HepG2 (cell line): Measurements from ENCODE around the gene NFKBIL1. TPM values are rescaled to one million over a fixed set of nuclear protein-coding genes. Genes with fewer than 3 reads are reported as not detected.

Source experiments
- DMAP1 ChIP-seq: IDR thresholded peaks from 2 replicates; pipeline ENCODE4 v1.6.1; 2016
- FOSL2 ChIP-seq: sonication (generic); formaldehyde crosslinking; IDR thresholded peaks from 2 replicates; pipeline ENCODE4 v1.4.0; 2020; ENCODE audit warnings: missing genetic modification reagents
- FOXP1 ChIP-seq, 2 experiments: fragments of 450-650 bp in 1 of 2; IDR thresholded peaks; 2 replicates each; pipeline ENCODE4 v1.6.1; 2017 to 2018; ENCODE audit warnings: antibody characterized with exemption in 1 of 2
- HNRNPH1 ChIP-seq: fragments of 200-400 bp; formaldehyde crosslinking; optimal IDR thresholded peaks from 2 replicates; pipeline ENCODE3; 2017; ENCODE audit warnings: mild to moderate bottlenecking, low read depth, low read length
- KLF9 ChIP-seq: IDR thresholded peaks from 2 replicates; pipeline ENCODE4 v1.6.1; 2016; ENCODE audit warnings: low read depth
- MED1 ChIP-seq: sonication (generic); formaldehyde crosslinking; IDR thresholded peaks from 2 replicates; pipeline ENCODE4 v1.4.0; 2020; ENCODE audit warnings: missing genetic modification reagents
- NFATC3 ChIP-seq: sonication (generic); formaldehyde crosslinking; IDR thresholded peaks from 2 replicates; pipeline ENCODE4 v1.5.1; 2020; ENCODE audit warnings: mild to moderate bottlenecking, missing genetic modification reagents
- NONO ChIP-seq, 2 experiments: fragments of 450-650 bp in 1 of 2; sonication (generic) in 1 of 2; formaldehyde crosslinking in 1 of 2; IDR thresholded peaks in 1 of 2; conservative IDR thresholded peaks in 1 of 2; 2 replicates each; pipeline versions ENCODE4 v1.6.1 to v1.8.0; 2017 to 2022; ENCODE audit warnings: mild to moderate bottlenecking in 1 of 2, missing genetic modification reagents in 1 of 2, moderate library complexity in 1 of 2
- RARG ChIP-seq: sonication (generic); formaldehyde crosslinking; IDR thresholded peaks from 2 replicates; pipeline ENCODE4 v1.4.0; 2020; ENCODE audit warnings: low read depth, mild to moderate bottlenecking, missing genetic modification reagents
- RFX3 ChIP-seq: IDR thresholded peaks from 2 replicates; pipeline ENCODE4 v1.6.1; 2016; ENCODE audit warnings: missing biosample characterization, missing genetic modification reagents
- RXRB ChIP-seq: IDR thresholded peaks from 2 replicates; pipeline ENCODE4 v1.6.1; 2016; ENCODE audit warnings: borderline replicate concordance, missing genetic modification reagents, missing compliant biosample characterization
- SRF ChIP-seq: IDR thresholded peaks from 2 replicates; pipeline ENCODE4 v1.6.1; 2011; ENCODE audit warnings: mild to moderate bottlenecking, low read depth, low read length, moderate library complexity
- SYNCRIP ChIP-seq: fragments of 200-400 bp; formaldehyde crosslinking; IDR thresholded peaks from 2 replicates; pipeline ENCODE4 v1.6.1; 2018; ENCODE audit warnings: mild to moderate bottlenecking, low read depth, low read length; ENCODE audit not compliant: insufficient read depth
- TEAD2 ChIP-seq: sonication (generic); formaldehyde crosslinking; IDR thresholded peaks from 2 replicates; pipeline ENCODE4 v1.9.0; 2021; ENCODE audit warnings: missing genetic modification reagents
- TOPORS ChIP-seq: sonication (generic); formaldehyde crosslinking; IDR thresholded peaks from 2 replicates; pipeline ENCODE4 v1.8.0; 2023; ENCODE audit warnings: mild to moderate bottlenecking, missing genetic modification reagents
- ZNF143 ChIP-seq: sonication (generic); formaldehyde crosslinking; IDR thresholded peaks from 2 replicates; pipeline ENCODE4 v1.4.0; 2020; ENCODE audit warnings: missing genetic modification reagents
- ZNF431 ChIP-seq: sonication (generic); formaldehyde crosslinking; IDR thresholded peaks from 2 replicates; pipeline ENCODE4 v1.9.0; 2022; ENCODE audit warnings: missing genetic modification reagents, low read depth, mild to moderate bottlenecking, borderline replicate concordance
- ZNF562 ChIP-seq: sonication (generic); formaldehyde crosslinking; IDR thresholded peaks from 2 replicates; pipeline ENCODE4 v1.8.0; 2022; ENCODE audit warnings: missing genetic modification reagents, borderline replicate concordance
- ZNF720 ChIP-seq: sonication (generic); formaldehyde crosslinking; IDR thresholded peaks from 2 replicates; pipeline ENCODE4 v1.4.0; 2020; ENCODE audit warnings: missing genetic modification reagents
- ZNF788 ChIP-seq: sonication (generic); formaldehyde crosslinking; IDR thresholded peaks from 2 replicates; pipeline ENCODE4 v1.5.0; 2020; ENCODE audit warnings: mild to moderate bottlenecking, missing genetic modification reagents, borderline replicate concordance
- ZNF792 ChIP-seq: IDR thresholded peaks from 2 replicates; pipeline ENCODE4 v1.6.1; 2016
- polyA plus RNA-seq, 8 experiments: library from polyadenylated mRNA; depleted of rRNA in 3 of 8; stranded (reverse) in 7 of 8; unstranded in 1 of 8; fragments of >200 nt; fragmentation: Illumina TruSeq in 4 of 8; extraction: Trizol in 4 of 8; gene quantifications; 2 replicates each; pipeline versions ENCODE4 v1.2.1 to v1.2.3, GENCODE V29; 2011 to 2016; ENCODE audit warnings: low read depth in 4 of 8, missing spikeins in 1 of 8, mixed read lengths in 1 of 8; ENCODE audit not compliant: insufficient read depth in 1 of 8
- total RNA-seq, 5 experiments: library from RNA; depleted of rRNA; stranded (reverse); fragments of >200 nt; fragmentation: Illumina TruSeq; extraction: Trizol; gene quantifications; 2 replicates each; pipeline ENCODE4 v1.2.3, GENCODE V29; 2016; ENCODE audit warnings: low read depth in 1 of 5
- TF ChIP-seq, protein P1 (sequence below): sonication (generic); formaldehyde crosslinking; IDR thresholded peaks from 2 replicates; pipeline ENCODE4 v1.4.0; 2020; ENCODE audit warnings: missing genetic modification reagents, mild to moderate bottlenecking, borderline replicate concordance
- TF ChIP-seq, protein P2 (sequence below): sonication (generic); formaldehyde crosslinking; IDR thresholded peaks from 2 replicates; pipeline ENCODE4 v1.4.0; 2020; ENCODE audit warnings: mild to moderate bottlenecking, missing genetic modification reagents
- TF ChIP-seq, protein P3 (sequence below): sonication (generic); formaldehyde crosslinking; IDR thresholded peaks from 2 replicates; pipeline ENCODE4 v1.4.0; 2020; ENCODE audit warnings: missing genetic modification reagents, borderline replicate concordance
- TF ChIP-seq, protein P4 (sequence below): IDR thresholded peaks from 2 replicates; pipeline ENCODE4 v1.6.1; 2018; ENCODE audit warnings: missing genetic modification reagents
- TF ChIP-seq, protein P5 (sequence below): IDR thresholded peaks from 2 replicates; pipeline ENCODE4 v1.6.1; 2016; ENCODE audit warnings: missing genetic modification reagents, missing compliant biosample characterization

NFKBIL1 gene
- total and polyA plus RNA-seq, 2 of the 13 experiments (the other 11 are each of a cell fraction or from before 2014, with no cell fraction given), result 9.7 to 19.5 TPM

GRCh38 chr6:31546958-31547726 is at the start of gene NFKBIL1 (continued):
- peak; percentile 68; the same call in 1 of the 2 replicates for TF ChIP-seq RXRB (CRISPR knock-in tag)
- no peak; the same call in 1 of the 2 replicates for TF ChIP-seq NFATC3 (CRISPR knock-in tag)
- peak; percentile 59; the same call in 1 of the 2 replicates for TF ChIP-seq ZNF143 (CRISPR knock-in tag)
- TF ChIP-seq FOSL2 (CRISPR knock-in tag), result peak; percentile 58
- TF ChIP-seq SRF, result peak; percentile 73; the same call in 1 of the 2 replicates
- TF ChIP-seq RFX3 (CRISPR knock-in tag), result no peak; the same call in 1 of the 2 replicates
- TF ChIP-seq RARG, result no peak; the same call in 1 of the 2 replicates
- no peak for TF ChIP-seq ZNF562 (CRISPR knock-in tag)
- TF ChIP-seq, protein P1, sequence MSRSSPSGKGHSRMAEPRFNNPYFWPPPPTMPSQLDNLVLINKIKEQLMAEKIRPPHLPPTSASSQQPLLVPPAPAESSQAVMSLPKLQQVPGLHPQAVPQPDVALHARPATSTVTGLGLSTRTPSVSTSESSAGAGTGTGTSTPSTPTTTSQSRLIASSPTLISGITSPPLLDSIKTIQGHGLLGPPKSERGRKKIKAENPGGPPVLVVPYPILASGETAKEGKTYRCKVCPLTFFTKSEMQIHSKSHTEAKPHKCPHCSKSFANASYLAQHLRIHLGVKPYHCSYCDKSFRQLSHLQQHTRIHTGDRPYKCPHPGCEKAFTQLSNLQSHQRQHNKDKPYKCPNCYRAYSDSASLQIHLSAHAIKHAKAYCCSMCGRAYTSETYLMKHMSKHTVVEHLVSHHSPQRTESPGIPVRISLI, result peak; percentile 1; the same call in 1 of the 2 replicates
- TF ChIP-seq, protein P2, sequence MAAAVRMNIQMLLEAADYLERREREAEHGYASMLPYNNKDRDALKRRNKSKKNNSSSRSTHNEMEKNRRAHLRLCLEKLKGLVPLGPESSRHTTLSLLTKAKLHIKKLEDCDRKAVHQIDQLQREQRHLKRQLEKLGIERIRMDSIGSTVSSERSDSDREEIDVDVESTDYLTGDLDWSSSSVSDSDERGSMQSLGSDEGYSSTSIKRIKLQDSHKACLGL, result no peak
- 0 out of 2 replicates have a peak, but pooled peaks have one; percentile 22 for TF ChIP-seq TOPORS (CRISPR knock-in tag)
- TF ChIP-seq ZNF792 (CRISPR knock-in tag), result no peak
- TF ChIP-seq HNRNPH1, result peak; percentile 30
- TF ChIP-seq, protein P3, sequence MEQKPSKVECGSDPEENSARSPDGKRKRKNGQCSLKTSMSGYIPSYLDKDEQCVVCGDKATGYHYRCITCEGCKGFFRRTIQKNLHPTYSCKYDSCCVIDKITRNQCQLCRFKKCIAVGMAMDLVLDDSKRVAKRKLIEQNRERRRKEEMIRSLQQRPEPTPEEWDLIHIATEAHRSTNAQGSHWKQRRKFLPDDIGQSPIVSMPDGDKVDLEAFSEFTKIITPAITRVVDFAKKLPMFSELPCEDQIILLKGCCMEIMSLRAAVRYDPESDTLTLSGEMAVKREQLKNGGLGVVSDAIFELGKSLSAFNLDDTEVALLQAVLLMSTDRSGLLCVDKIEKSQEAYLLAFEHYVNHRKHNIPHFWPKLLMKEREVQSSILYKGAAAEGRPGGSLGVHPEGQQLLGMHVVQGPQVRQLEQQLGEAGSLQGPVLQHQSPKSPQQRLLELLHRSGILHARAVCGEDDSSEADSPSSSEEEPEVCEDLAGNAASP, result peak; percentile 32
- TF ChIP-seq DMAP1, result peak; percentile 72; the same call in 1 of the 2 replicates
- TF ChIP-seq TEAD2 (CRISPR knock-in tag), result no peak
- no peak for TF ChIP-seq ZNF720
- TF ChIP-seq FOXP1 (IDR thresholded peaks at IDR 0.05), result 0 out of 2 replicates have a peak, but pooled peaks have one; percentile 5
- no peak for TF ChIP-seq FOXP1 (CRISPR knock-in tag; IDR thresholded peaks at IDR 0.05)
- peak; percentile 58; the same call in 1 of the 2 replicates for TF ChIP-seq KLF9 (CRISPR knock-in tag)
- TF ChIP-seq, protein P4, sequence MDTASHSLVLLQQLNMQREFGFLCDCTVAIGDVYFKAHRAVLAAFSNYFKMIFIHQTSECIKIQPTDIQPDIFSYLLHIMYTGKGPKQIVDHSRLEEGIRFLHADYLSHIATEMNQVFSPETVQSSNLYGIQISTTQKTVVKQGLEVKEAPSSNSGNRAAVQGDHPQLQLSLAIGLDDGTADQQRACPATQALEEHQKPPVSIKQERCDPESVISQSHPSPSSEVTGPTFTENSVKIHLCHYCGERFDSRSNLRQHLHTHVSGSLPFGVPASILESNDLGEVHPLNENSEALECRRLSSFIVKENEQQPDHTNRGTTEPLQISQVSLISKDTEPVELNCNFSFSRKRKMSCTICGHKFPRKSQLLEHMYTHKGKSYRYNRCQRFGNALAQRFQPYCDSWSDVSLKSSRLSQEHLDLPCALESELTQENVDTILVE, result peak; percentile 77
- peak; percentile 86; the same call in 1 of the 2 replicates for TF ChIP-seq ZNF788 (CRISPR knock-in tag)
- no peak for TF ChIP-seq SYNCRIP
- no peak for TF ChIP-seq NONO (IDR thresholded peaks at IDR 0.05)
- TF ChIP-seq NONO (CRISPR knock-in tag; conservative IDR thresholded peaks at IDR 0.05), result peak; percentile 83
- 0 out of 2 replicates have a peak, but pooled peaks have one; percentile 61 for TF ChIP-seq ZNF431 (CRISPR knock-in tag)
- TF ChIP-seq, protein P5, sequence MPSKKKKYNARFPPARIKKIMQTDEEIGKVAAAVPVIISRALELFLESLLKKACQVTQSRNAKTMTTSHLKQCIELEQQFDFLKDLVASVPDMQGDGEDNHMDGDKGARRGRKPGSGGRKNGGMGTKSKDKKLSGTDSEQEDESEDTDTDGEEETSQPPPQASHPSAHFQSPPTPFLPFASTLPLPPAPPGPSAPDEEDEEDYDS (CRISPR knock-in tag), result peak; percentile 68
- TF ChIP-seq MED1, result 0 out of 2 replicates have a peak, but pooled peaks have one; percentile 47
